A549 (cell line): ENCODE results near the gene PDE1C.

Experiments
- CHD4 ChIP-seq: fragments of 200-600 bp; sonication (generic); IDR thresholded peaks from 2 replicates; pipeline ENCODE4 v1.6.1; 2016; ENCODE audit warnings: antibody characterized with exemption, mild to moderate bottlenecking, borderline replicate concordance
- HOXB13 ChIP-seq: fragments of 250-450 bp; sonication (Bioruptor Pico); IDR thresholded peaks from 2 replicates; pipeline ENCODE4 v1.5.0; 2020; ENCODE audit warnings: low read depth, mild to moderate bottlenecking, moderate library complexity
- MAZ ChIP-seq: fragments of 150-350 bp; IDR thresholded peaks from 2 replicates; pipeline ENCODE4 v1.6.1; 2014; ENCODE audit warnings: antibody characterized with exemption, low read depth, low read length, borderline replicate concordance
- PBX3 ChIP-seq: IDR thresholded peaks from 2 replicates; pipeline ENCODE4 v1.6.1; 2012
- POLR2A ChIP-seq: IDR thresholded peaks from 2 replicates; pipeline ENCODE4 v1.6.1; 2012; ENCODE audit warnings: mild to moderate bottlenecking, low read length
- RAD21 ChIP-seq, 2 experiments: fragments of >200 bp in 1 of 2; sonication (Bioruptor Twin) in 1 of 2; formaldehyde crosslinking in 1 of 2; IDR thresholded peaks in 1 of 2; conservative IDR thresholded peaks in 1 of 2; 2 replicates in 1 of 2; 3 replicates in 1 of 2; pipeline ENCODE4 v1.6.1; 2012 to 2018; ENCODE audit warnings: inconsistent platforms in 1 of 2
- RCOR1 ChIP-seq: fragments of 150-350 bp; IDR thresholded peaks from 2 replicates; pipeline ENCODE4 v1.6.1; 2014; ENCODE audit warnings: antibody characterized with exemption, low read length, low read depth
- SMC3 ChIP-seq: fragments of >200 bp; sonication (Bioruptor Twin); formaldehyde crosslinking; IDR thresholded peaks from 3 replicates; pipeline ENCODE4 v1.6.1; 2018; ENCODE audit warnings: inconsistent platforms
- USF2 ChIP-seq: fragments of 450-650 bp; IDR thresholded peaks from 2 replicates; pipeline ENCODE4 v1.6.1; 2014; ENCODE audit warnings: antibody characterized with exemption
- ZSCAN20 ChIP-seq: fragments of 250-450 bp; sonication (Bioruptor Pico); IDR thresholded peaks from 2 replicates; pipeline ENCODE4 v1.8.0; 2022; ENCODE audit warnings: mild to moderate bottlenecking, moderate library complexity
- TF ChIP-seq, protein P1 (sequence below): fragments of >200 bp; sonication (Bioruptor Twin); formaldehyde crosslinking; IDR thresholded peaks from 3 replicates; pipeline ENCODE4 v1.5.1; 2016

DNA sequence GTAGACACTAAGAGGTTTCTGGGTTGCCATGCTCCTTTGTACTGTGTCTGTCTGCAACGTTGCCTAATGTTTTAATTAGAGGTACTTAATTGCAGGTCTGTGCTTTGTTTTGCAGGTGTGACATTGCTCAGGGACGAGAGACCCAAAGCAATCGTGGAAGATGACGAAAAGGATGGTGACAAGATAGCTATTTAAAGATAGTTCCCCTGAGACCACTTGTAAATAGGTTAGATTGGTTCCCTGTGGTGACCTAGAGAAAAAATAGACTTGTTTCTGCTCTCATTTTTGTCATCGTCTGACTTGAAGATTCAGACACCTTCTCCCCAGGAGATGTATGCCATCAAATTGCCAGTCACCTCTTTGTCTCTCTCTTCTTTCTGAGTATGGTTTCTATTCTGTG lies 363.1 kb downstream of the PDE1C start:
- TF ChIP-seq, protein P1, sequence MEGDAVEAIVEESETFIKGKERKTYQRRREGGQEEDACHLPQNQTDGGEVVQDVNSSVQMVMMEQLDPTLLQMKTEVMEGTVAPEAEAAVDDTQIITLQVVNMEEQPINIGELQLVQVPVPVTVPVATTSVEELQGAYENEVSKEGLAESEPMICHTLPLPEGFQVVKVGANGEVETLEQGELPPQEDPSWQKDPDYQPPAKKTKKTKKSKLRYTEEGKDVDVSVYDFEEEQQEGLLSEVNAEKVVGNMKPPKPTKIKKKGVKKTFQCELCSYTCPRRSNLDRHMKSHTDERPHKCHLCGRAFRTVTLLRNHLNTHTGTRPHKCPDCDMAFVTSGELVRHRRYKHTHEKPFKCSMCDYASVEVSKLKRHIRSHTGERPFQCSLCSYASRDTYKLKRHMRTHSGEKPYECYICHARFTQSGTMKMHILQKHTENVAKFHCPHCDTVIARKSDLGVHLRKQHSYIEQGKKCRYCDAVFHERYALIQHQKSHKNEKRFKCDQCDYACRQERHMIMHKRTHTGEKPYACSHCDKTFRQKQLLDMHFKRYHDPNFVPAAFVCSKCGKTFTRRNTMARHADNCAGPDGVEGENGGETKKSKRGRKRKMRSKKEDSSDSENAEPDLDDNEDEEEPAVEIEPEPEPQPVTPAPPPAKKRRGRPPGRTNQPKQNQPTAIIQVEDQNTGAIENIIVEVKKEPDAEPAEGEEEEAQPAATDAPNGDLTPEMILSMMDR: no peak
- TF ChIP-seq PBX3 (no peak), MAZ (no peak), ZSCAN20 (CRISPR knock-in tag) (no peak), RCOR1 (no peak), USF2 (no peak), RAD21 (conservative IDR thresholded peaks at IDR 0.05 in 1 of 2, IDR thresholded peaks at IDR 0.05 in 1 of 2) (no peak), POLR2A (no peak), CHD4 (no peak), HOXB13 (CRISPR knock-in tag) (no peak), SMC3 (no peak)
